DMS153 treated with DMSO at 0.1 percent for 48 hours (cell line): Measurements from ENCODE around the gene FAM167B.
"Not testable (repeated sequence)": the region's sequence is repeated elsewhere in the genome, so short reads cannot be mapped to it uniquely, and the experiment has no call there.

ENCODE experiments used
- DNase-seq: peaks from one replicate; lab custom pipeline; 2025; ENCODE audit not compliant: unreplicated experiment; lab: John Stamatoyannopoulos, UW

Gene FAM167B

GRCh38 chr1:32256473-32257226 is 9.6 kb downstream of the FAM167B start:
- DNase-seq, result no peak

- DNase-seq, result no peak
These were observed 10.1 kb downstream of the FAM167B start for GRCh38 chr1:32257227-32257508.

GRCh38 chr1:32263236-32263593 is 16.2 kb downstream of the FAM167B start:
- not testable (repeated sequence) for DNase-seq

DNA sequence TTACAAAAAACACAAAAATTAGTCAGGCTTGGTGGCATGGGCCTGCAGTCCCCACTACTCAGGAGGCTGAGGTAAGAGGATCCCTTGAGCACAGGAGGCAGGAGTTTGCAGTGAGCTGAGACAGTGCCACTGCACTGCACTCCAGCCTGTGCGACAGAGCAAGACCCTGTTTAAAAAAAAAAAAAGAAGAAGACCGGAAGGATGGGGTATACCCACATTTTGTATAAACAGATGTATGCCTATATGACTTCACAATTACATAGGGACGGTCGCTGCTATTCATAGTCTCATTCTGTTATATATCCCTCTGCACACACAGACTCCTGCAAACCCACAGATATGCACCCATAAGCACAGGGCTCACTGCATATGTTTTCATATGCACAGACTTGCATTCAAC is 16.7 kb downstream of the FAM167B start:
- DNase-seq, result no peak

- DNase-seq, result no peak
These were observed 18.8 kb downstream of the FAM167B start for GRCh38 chr1:32265846-32266245.

GRCh38 chr1:32266921-32267591 is 20.0 kb downstream of the FAM167B start:
- DNase-seq, result no peak

DNA sequence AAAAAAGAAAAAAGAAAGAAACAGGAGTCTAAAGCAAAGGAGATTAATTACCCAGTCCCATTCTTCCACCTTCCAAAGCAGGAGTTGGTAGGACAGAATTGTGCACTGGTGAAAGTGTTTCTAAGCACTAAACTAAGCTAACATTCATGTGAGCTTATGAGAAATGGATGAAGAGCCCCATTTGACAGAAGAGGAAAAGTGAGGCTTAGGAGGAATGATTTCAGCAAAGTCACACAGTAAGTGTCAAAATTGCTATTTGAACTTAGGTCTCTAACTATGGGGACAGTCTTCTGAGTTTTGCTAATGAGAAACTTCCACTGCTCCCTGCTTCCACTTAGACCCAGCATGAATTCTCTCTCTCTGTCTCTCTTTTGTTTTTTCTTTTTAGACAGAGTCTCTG is 22.7 kb downstream of the FAM167B start:
- no peak for DNase-seq

GRCh38 chr1:32272557-32273390 is 25.8 kb downstream of the FAM167B start:
- DNase-seq, result no peak

DNA sequence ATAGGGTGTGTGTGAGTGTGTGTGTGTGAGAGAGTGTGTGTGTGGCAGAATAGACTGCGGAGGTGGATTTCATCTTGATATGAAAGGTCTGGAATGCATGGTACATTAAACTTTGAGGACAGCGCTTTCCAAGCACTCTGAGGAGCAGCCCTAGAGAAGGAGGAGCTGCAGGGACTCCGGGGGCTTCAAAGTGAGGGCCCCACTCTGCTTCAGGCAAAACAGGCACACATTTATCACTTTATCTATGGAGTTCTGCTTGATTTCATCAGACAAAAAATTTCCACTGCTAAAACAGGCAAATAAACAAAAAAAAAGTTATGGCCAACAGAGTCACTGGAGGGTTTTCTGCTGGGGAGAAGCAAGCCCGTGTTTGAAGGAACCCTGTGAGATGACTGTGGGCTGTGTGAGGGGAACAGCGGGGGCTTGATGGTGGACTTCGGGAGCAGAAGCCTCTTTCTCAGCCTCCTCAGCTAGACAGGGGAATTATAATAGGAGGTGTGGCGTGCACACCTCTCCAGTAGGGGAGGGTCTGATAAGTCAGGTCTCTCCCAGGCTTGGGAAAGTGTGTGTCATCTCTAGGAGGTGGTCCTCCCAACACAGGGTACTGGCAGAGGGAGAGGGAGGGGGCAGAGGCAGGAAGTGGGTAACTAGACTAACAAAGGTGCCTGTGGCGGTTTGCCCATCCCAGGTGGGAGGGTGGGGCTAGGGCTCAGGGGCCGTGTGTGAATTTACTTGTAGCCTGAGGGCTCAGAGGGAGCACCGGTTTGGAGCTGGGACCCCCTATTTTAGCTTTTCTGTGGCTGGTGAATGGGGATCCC is 26.6 kb downstream of the FAM167B start:
- DNase-seq, result peak; percentile 95

DNA sequence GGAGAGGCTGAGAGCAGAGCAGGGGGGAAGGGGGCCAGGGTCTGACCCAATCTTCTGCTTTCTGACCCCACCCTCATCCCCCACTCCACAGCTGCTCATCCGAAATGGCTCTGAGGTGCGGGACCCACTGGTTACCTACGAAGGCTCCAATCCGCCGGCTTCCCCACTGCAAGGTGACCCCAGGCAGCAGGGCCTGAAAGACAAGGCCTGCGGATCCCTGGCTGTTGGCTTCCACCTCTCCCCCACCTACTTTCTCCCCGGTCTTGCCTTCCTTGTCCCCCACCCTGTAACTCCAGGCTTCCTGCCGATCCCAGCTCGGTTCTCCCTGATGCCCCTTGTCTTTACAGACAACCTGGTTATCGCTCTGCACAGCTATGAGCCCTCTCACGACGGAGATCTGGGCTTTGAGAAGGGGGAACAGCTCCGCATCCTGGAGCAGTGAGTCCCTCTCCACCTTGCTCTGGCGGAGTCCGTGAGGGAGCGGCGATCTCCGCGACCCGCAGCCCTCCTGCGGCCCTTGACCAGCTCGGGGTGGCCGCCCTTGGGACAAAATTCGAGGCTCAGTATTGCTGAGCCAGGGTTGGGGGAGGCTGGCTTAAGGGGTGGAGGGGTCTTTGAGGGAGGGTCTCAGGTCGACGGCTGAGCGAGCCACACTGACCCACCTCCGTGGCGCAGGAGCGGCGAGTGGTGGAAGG is 27.8 kb downstream of the FAM167B start:
- peak; percentile 20 for DNase-seq

DNA sequence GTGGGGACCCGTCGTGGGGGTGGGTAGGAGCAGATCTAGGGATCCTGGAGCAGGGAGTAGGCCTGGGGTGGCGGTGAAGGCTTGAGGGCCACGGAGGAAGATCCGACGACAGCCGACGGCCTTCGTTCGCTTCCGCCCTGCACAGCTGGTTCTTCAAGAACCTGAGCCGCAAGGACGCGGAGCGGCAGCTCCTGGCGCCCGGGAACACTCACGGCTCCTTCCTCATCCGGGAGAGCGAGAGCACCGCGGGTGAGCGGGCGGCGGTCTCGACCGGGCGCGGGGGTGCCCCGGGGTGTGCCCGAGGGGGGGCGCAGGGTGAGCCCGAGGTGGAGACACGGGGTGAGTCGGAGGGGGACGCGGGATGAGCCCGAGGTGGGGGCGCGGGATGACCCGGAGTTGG is 28.4 kb downstream of the FAM167B start:
- peak; percentile 54 for DNase-seq

DNA sequence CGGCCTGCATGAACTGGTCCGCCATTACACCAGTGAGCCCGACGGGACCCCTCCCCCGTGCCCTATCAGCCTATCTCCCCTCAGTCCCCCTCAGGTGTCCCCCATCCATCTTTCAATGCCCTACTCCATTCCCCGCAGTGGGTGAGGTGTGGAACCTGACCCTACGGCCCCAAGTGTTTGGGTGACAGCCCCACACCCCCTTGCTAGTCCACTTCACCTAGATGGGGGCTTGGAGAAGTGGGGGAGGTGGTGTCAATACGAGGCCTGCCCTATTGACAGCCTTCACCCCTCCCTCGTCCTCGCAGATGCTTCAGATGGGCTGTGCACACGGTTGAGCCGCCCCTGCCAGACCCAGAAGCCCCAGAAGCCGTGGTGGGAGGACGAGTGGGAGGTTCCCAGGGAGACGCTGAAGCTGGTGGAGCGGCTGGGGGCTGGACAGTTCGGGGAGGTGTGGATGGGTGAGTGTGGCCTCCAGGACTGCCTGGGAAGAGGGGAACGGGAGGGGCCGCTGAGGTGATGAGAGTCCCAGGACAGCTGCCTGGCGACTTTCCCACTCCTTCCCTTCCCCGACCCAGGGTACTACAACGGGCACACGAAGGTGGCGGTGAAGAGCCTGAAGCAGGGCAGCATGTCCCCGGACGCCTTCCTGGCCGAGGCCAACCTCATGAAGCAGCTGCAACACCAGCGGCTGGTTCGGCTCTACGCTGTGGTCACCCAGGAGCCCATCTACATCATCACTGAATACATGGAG is 29.2 kb downstream of the FAM167B start:
- no peak for DNase-seq

DNA sequence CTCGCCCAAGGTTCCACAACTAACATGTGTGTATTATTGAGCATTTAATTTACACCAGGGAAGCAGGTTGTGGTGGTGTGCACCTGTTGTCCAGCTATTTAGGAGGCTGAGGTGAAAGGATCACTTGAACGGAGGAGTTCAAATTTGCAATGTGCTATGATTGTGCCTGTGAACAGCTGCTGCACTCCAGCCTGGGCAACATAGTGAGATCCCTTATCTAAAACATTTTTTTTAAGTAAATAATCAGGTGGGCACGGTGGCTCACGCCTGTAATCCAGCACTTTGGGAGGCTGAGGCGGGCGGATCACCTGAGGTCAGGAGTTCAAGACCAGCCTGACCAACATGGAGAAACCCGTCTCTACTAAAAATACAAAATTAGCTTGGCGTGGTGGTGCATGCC is 37.8 kb downstream of the FAM167B start:
- DNase-seq, result not testable (repeated sequence)

GRCh38 chr1:32285658-32286057 is 38.6 kb downstream of the FAM167B start:
- DNase-seq, result no peak

GRCh38 chr1:32286763-32287162 is 39.7 kb downstream of the FAM167B start:
- DNase-seq, result no peak

DNA sequence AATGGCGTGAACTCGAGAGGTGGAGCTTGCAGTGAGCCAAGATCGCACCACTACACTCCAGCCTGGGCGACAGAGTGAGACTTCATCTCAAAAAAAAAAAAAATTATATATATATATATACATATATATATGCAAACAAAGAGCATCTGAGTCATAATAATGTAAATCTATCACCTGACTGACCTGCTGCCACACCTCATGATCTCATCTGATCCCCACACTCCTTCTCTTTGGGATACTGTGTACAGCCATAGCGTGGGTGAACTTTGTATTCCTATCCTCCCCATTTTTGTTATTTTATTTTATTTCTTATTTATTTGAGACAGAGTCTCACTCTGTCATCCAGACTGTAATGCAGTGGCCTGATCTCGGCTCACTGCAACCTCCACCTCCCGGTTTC is 42.2 kb downstream of the FAM167B start:
- DNase-seq, result no peak

DNA sequence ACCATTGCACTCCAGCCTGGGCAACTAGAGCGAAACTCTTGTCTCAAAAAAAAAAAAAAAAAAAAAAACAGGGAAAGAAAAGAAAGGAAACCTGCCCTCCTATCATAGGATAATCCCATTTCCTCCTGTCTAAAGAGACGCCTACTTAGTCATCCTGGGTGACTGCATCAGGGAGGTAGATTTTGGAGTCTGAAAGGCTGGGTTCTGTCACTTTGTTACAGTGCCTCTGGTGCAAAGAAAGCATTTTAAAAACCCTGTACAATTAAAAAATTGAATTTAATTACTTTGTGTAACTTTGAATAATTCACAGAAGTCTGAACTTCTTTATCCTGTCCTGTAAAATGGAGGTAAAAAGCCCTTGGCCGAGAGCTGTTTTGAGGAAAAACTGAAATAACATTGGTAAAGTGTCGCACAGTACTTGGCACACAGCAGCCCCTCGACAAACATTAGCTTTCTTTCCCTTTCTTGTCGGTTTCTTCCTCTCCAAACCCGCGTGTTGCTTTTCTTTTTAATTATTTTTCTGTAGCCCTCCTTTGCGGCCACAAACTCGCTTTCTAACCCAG is 44.2 kb downstream of the FAM167B start:
- no peak for DNase-seq

GRCh38 chr1:32291708-32292538 is 44.9 kb downstream of the FAM167B start, which contains the start of gene HDAC1:
Gene HDAC1 (plus strand): TSS chr1:32292083. CDS start chr1:32292170, 87 bp downstream.
- DNase-seq, result peak; percentile 99

GRCh38 chr1:32298211-32298610 is 51.2 kb downstream of the FAM167B start:
- DNase-seq, result not testable (repeated sequence)
